HUES48 (cell line): ENCODE data around the gene PCSK2.

ENCODE experiments used
- H3K27ac ChIP-seq: one replicate; pipeline ENCODE4 v1.7.0; 2013; ENCODE audit warnings: low read depth, low read length, inconsistent platforms
- H3K27me3 ChIP-seq: 2 replicates; pipeline ENCODE4 v1.6.1; 2013; ENCODE audit warnings: mild to moderate bottlenecking, low read length; ENCODE audit not compliant: control insufficient read depth, insufficient read depth
- H3K36me3 ChIP-seq: 2 replicates; pipeline ENCODE4 v1.6.1; 2013; ENCODE audit warnings: low read length; ENCODE audit not compliant: control insufficient read depth, insufficient read depth
- H3K4me1 ChIP-seq: 2 replicates; pipeline ENCODE4 v1.6.1; 2013; ENCODE audit warnings: mild to moderate bottlenecking, low read length; ENCODE audit not compliant: control insufficient read depth, insufficient read depth
- H3K4me3 ChIP-seq: 2 replicates; pipeline ENCODE4 v1.5.1; 2013; ENCODE audit warnings: mild to moderate bottlenecking, low read depth, low read length
- H3K9ac ChIP-seq: 2 replicates; pipeline ENCODE4 v1.6.1; 2013; ENCODE audit warnings: mild to moderate bottlenecking, low read depth, low read length, moderate library complexity
- H3K9me3 ChIP-seq: 2 replicates; pipeline ENCODE4 v1.6.1; 2013; ENCODE audit warnings: low read length; ENCODE audit not compliant: control insufficient read depth, insufficient read depth

The PCSK2 gene

GRCh38 chr20:17479063-17479657 lies 252.3 kb downstream of the PCSK2 start:
- Histone ChIP-seq H3K27ac (no peak overlapping the region), H3K9me3 (no peaks in the 10 kb centered on the region), H3K27me3 (no peaks in the 10 kb centered on the region), H3K36me3 (no peaks in the 10 kb centered on the region), H3K4me1 (no peaks in the 10 kb centered on the region), H3K9ac (no peak overlapping the region), H3K4me3 (no peak overlapping the region)

- Histone ChIP-seq H3K4me1 (no peaks in the 10 kb centered on the region), H3K27ac (no peak overlapping the region), H3K36me3 (no peaks in the 10 kb centered on the region), H3K9ac (no peak overlapping the region), H3K9me3 (no peaks in the 10 kb centered on the region), H3K4me3 (no peak overlapping the region), H3K27me3 (no peaks in the 10 kb centered on the region)
Measured at GRCh38 chr20:17480696-17481095, 253.9 kb downstream of the PCSK2 start.

GRCh38 chr20:17481661-17482060 lies 254.8 kb downstream of the PCSK2 start:
- Histone ChIP-seq H3K9ac (no peak overlapping the region), H3K4me1 (no peaks in the 10 kb centered on the region), H3K9me3 (no peaks in the 10 kb centered on the region), H3K27me3 (no peaks in the 10 kb centered on the region), H3K4me3 (no peak overlapping the region), H3K27ac (no peak overlapping the region), H3K36me3 (no peaks in the 10 kb centered on the region)

GRCh38 chr20:17482536-17482935 lies 255.7 kb downstream of the PCSK2 start:
- H3K36me3 ChIP-seq, result no peaks in the 10 kb centered on the region
- no peaks in the 10 kb centered on the region for H3K27me3 ChIP-seq
- no peak overlapping the region for H3K4me3 ChIP-seq
- no peak overlapping the region for H3K9ac ChIP-seq
- H3K9me3 ChIP-seq, result no peaks in the 10 kb centered on the region
- H3K27ac ChIP-seq, result no peak overlapping the region
- no peaks in the 10 kb centered on the region for H3K4me1 ChIP-seq

- H3K36me3 ChIP-seq, result no peaks in the 10 kb centered on the region
- no peaks in the 10 kb centered on the region for H3K4me1 ChIP-seq
- H3K4me3 ChIP-seq, result no peak overlapping the region
- no peak overlapping the region for H3K27ac ChIP-seq
- H3K9me3 ChIP-seq, result no peaks in the 10 kb centered on the region
- no peaks in the 10 kb centered on the region for H3K27me3 ChIP-seq
- H3K9ac ChIP-seq, result no peak overlapping the region
Measured at GRCh38 chr20:17485017-17485416, 258.2 kb downstream of the PCSK2 start.

- Histone ChIP-seq H3K4me1 (no peaks in the 10 kb centered on the region), H3K9me3 (no peaks in the 10 kb centered on the region), H3K27me3 (no peaks in the 10 kb centered on the region), H3K36me3 (no peaks in the 10 kb centered on the region), H3K4me3 (no peak overlapping the region), H3K9ac (no peak overlapping the region), H3K27ac (no peak overlapping the region)
Measured at GRCh38 chr20:17488916-17489600, 262.2 kb downstream of the PCSK2 start.

- Histone ChIP-seq H3K9ac (no peak overlapping the region), H3K4me3 (no peak overlapping the region), H3K4me1 (no peaks in the 10 kb centered on the region), H3K27ac (no peak overlapping the region), H3K27me3 (no peaks in the 10 kb centered on the region), H3K9me3 (no peaks in the 10 kb centered on the region), H3K36me3 (no peaks in the 10 kb centered on the region)
Measured at GRCh38 chr20:17490501-17490900, 263.7 kb downstream of the PCSK2 start.

GRCh38 chr20:17491041-17491440 lies 264.2 kb downstream of the PCSK2 start:
- no peaks in the 10 kb centered on the region for H3K27me3 ChIP-seq

GRCh38 chr20:17491488-17491887 lies 264.6 kb downstream of the PCSK2 start:
- no peak overlapping the region for H3K27ac ChIP-seq
- no peaks in the 10 kb centered on the region for H3K36me3 ChIP-seq
- H3K4me3 ChIP-seq, result no peak overlapping the region
- H3K27me3 ChIP-seq, result no peaks in the 10 kb centered on the region
- no peak overlapping the region for H3K9ac ChIP-seq
- H3K4me1 ChIP-seq, result no peaks in the 10 kb centered on the region
- no peaks in the 10 kb centered on the region for H3K9me3 ChIP-seq

More at GRCh38 chr20:17491041-17491440, 264.2 kb downstream of the PCSK2 start:
- Histone ChIP-seq H3K9me3 (no peaks in the 10 kb centered on the region), H3K36me3 (no peaks in the 10 kb centered on the region), H3K27ac (no peak overlapping the region), H3K4me1 (no peaks in the 10 kb centered on the region), H3K4me3 (no peak overlapping the region), H3K9ac (no peak overlapping the region)

GRCh38 chr20:17493173-17493572 lies 266.3 kb downstream of the PCSK2 start:
- H3K9ac ChIP-seq, result no peak overlapping the region
- no peaks in the 10 kb centered on the region for H3K4me1 ChIP-seq
- no peaks in the 10 kb centered on the region for H3K9me3 ChIP-seq
- H3K27ac ChIP-seq, result no peak overlapping the region
- H3K27me3 ChIP-seq, result no peaks in the 10 kb centered on the region
- no peak overlapping the region for H3K4me3 ChIP-seq
- no peaks in the 10 kb centered on the region for H3K36me3 ChIP-seq

GRCh38 chr20:17494201-17494600 lies 267.4 kb downstream of the PCSK2 start:
- H3K9me3 ChIP-seq, result no peaks in the 10 kb centered on the region
- no peak overlapping the region for H3K9ac ChIP-seq
- no peak overlapping the region for H3K4me3 ChIP-seq
- H3K27ac ChIP-seq, result no peak overlapping the region
- no peaks in the 10 kb centered on the region for H3K4me1 ChIP-seq
- H3K36me3 ChIP-seq, result no peaks in the 10 kb centered on the region
- H3K27me3 ChIP-seq, result no peaks in the 10 kb centered on the region
